Liver (tissue), 9 donors: Measurements from ENCODE around the gene TIAM1. TPM values are rescaled to one million over a fixed set of nuclear protein-coding genes. Genes with fewer than 3 reads are reported as not detected.

Source experiments
- DNase-seq: peaks from one replicate; pipeline ENCODE4 v3.0.0-alpha.2; 2017; ENCODE audit warnings: low spot score
- H3K27ac ChIP-seq, 2 donors: one replicate each; pipeline ENCODE4 v1.7.0; 2013; ENCODE audit warnings: inconsistent platforms in 2 of 2, low read length in 2 of 2, control low read depth in 1 of 2, low read depth in 1 of 2, mild to moderate bottlenecking in 1 of 2
- H3K27me3 ChIP-seq, 4 donors: one replicate each; pipeline versions ENCODE4 v1.6.1 to v1.7.0; 2013; ENCODE audit warnings: low read length in 3 of 4, inconsistent platforms in 1 of 4, mild to moderate bottlenecking in 1 of 4, moderate library complexity in 1 of 4; ENCODE audit not compliant: control insufficient read depth in 4 of 4, insufficient read depth in 4 of 4
- H3K36me3 ChIP-seq, 4 donors: one replicate each; pipeline versions ENCODE4 v1.6.1 to v1.7.0; 2013; ENCODE audit warnings: low read length in 3 of 4, mild to moderate bottlenecking in 3 of 4, low read depth in 1 of 4, moderate library complexity in 1 of 4; ENCODE audit not compliant: control insufficient read depth in 4 of 4, insufficient read depth in 3 of 4
- H3K4me1 ChIP-seq, 4 donors: one replicate each; pipeline versions ENCODE4 v1.6.1 to v1.7.0; 2013; ENCODE audit warnings: low read length in 3 of 4, mild to moderate bottlenecking in 3 of 4, moderate library complexity in 1 of 4; ENCODE audit not compliant: control insufficient read depth in 4 of 4, insufficient read depth in 4 of 4
- H3K4me3 ChIP-seq, 3 donors: one replicate each; pipeline versions ENCODE4 v1.6.1 to v1.7.0; 2013; ENCODE audit warnings: low read length in 3 of 3, control low read depth in 1 of 3, low read depth in 1 of 3, mild to moderate bottlenecking in 1 of 3
- H3K9ac ChIP-seq, 2 donors: one replicate each; pipeline ENCODE4 v1.7.0; 2013; ENCODE audit warnings: low read length in 2 of 2, mild to moderate bottlenecking in 2 of 2, moderate library complexity in 2 of 2, control low read depth in 1 of 2, low read depth in 1 of 2
- H3K9me3 ChIP-seq, 4 donors: one replicate each; pipeline versions ENCODE4 v1.6.1 to v1.7.0; 2013; ENCODE audit warnings: low read length in 3 of 4; ENCODE audit not compliant: control insufficient read depth in 4 of 4
- ATF3 ChIP-seq: IDR thresholded peaks from 2 replicates; pipeline ENCODE4 v1.6.1; 2016; ENCODE audit warnings: antibody characterized with exemption
- CTCF ChIP-seq: fragments of 150-350 bp; IDR thresholded peaks from 2 replicates; pipeline ENCODE4 v1.5.1; 2017; ENCODE audit warnings: improper control_type of control experiment, low read depth, low read length; ENCODE audit not compliant: missing input control
- EGR1 ChIP-seq, 2 donors: IDR thresholded peaks; 2 replicates each; pipeline ENCODE4 v1.6.1; 2016 to 2018; ENCODE audit warnings: antibody characterized with exemption in 2 of 2, low read depth in 2 of 2
- FOXA1 ChIP-seq: IDR thresholded peaks from 2 replicates; pipeline ENCODE4 v1.6.1; 2016; ENCODE audit warnings: antibody characterized with exemption
- FOXA2 ChIP-seq: IDR thresholded peaks from 2 replicates; pipeline ENCODE4 v1.6.1; 2016; ENCODE audit warnings: antibody characterized with exemption
- GABPA ChIP-seq, 2 donors: IDR thresholded peaks in 1 of 2; conservative IDR thresholded peaks in 1 of 2; 2 replicates each; pipeline ENCODE4 v1.6.1; 2016; ENCODE audit warnings: antibody characterized with exemption in 2 of 2, mild to moderate bottlenecking in 1 of 2, moderate library complexity in 1 of 2
- HNF4A ChIP-seq, 2 donors: conservative IDR thresholded peaks; 2 replicates each; pipeline ENCODE4 v1.6.1; 2016; ENCODE audit warnings: antibody characterized with exemption in 2 of 2, mild to moderate bottlenecking in 2 of 2
- HNF4G ChIP-seq: IDR thresholded peaks from 2 replicates; pipeline ENCODE4 v1.6.1; 2016; ENCODE audit warnings: antibody characterized with exemption
- JUND ChIP-seq, 2 donors: IDR thresholded peaks; 2 replicates each; pipeline ENCODE4 v1.6.1; 2016; ENCODE audit warnings: antibody characterized with exemption in 2 of 2
- MAX ChIP-seq: IDR thresholded peaks from 2 replicates; pipeline ENCODE4 v1.6.1; 2016; ENCODE audit warnings: antibody characterized with exemption
- NR2F2 ChIP-seq: IDR thresholded peaks from 2 replicates; pipeline ENCODE4 v1.6.1; 2016; ENCODE audit warnings: antibody characterized with exemption
- RAD21 ChIP-seq, 2 donors: IDR thresholded peaks; 2 replicates each; pipeline ENCODE4 v1.6.1; 2016; ENCODE audit warnings: antibody characterized with exemption in 2 of 2, mild to moderate bottlenecking in 2 of 2
- REST ChIP-seq: IDR thresholded peaks from 2 replicates; pipeline ENCODE4 v1.6.1; 2016; ENCODE audit warnings: antibody characterized with exemption, mild to moderate bottlenecking
- RXRA ChIP-seq, 2 donors: IDR thresholded peaks; 2 replicates each; pipeline ENCODE4 v1.6.1; 2017 to 2018; ENCODE audit warnings: antibody characterized with exemption in 2 of 2, mild to moderate bottlenecking in 1 of 2
- SP1 ChIP-seq: IDR thresholded peaks from 2 replicates; pipeline ENCODE4 v1.6.1; 2018; ENCODE audit warnings: antibody characterized with exemption, mild to moderate bottlenecking
- TAF1 ChIP-seq: conservative IDR thresholded peaks from 2 replicates; pipeline ENCODE4 v1.6.1; 2016; ENCODE audit warnings: antibody characterized with exemption, mild to moderate bottlenecking
- YY1 ChIP-seq: IDR thresholded peaks from 2 replicates; pipeline ENCODE4 v1.6.1; 2016; ENCODE audit warnings: antibody characterized with exemption, mild to moderate bottlenecking
- ZBTB33 ChIP-seq: IDR thresholded peaks from 2 replicates; pipeline ENCODE4 v1.6.1; 2016; ENCODE audit warnings: antibody characterized with exemption
- WGBS: extraction: QIAGEN DNeasy Blood & Tissue Kit; methylation state at CpG from one replicate; pipeline ENCODE4 v1.1.7; 2013; 5-methylcytosine and 5-hydroxymethylcytosine counted together
- polyA plus RNA-seq, 2 donors: library from polyadenylated mRNA; stranded (reverse) in 1 of 2; unstranded in 1 of 2; fragments of 200-250 nt in 1 of 2; fragments of >200 nt in 1 of 2; fragmentation: Nextera tagmentation in 1 of 2; extraction: Ambion mirVana in 1 of 2; gene quantifications; one replicate each; pipeline versions ENCODE4 v1.2.1 to v1.2.3, GENCODE V29; 2013 to 2015
- total RNA-seq, 2 donors: library from RNA; depleted of rRNA; stranded (reverse); fragments of >200 nt; gene quantifications; one replicate each; pipeline ENCODE4 v1.2.3, GENCODE V29; 2014
- donor health status: healthy.
- donor health status: healthy.
- donor health status: healthy.
- donor health status: healthy.
- donor health status: healthy.

Gene TIAM1
- total and polyA plus RNA-seq, 4 donors: 3.0 to 7.4 (median 4.8) TPM

GRCh38 chr21:31354604-31355443, 10.8 kb upstream of the TIAM1 start:
- no peak for DNase-seq
- no peaks in the 10 kb centered on the region for H3K9me3 ChIP-seq
- H3K27ac ChIP-seq: no peak overlapping the region
- H3K36me3 ChIP-seq: no peaks in the 10 kb centered on the region
- H3K27me3 ChIP-seq: no peaks in the 10 kb centered on the region
- no peak for TF ChIP-seq JUND (IDR thresholded peaks at IDR 0.05)
- no peak for TF ChIP-seq FOXA1
- TF ChIP-seq CTCF: no peak
- no peak for TF ChIP-seq ZBTB33
- no peak for TF ChIP-seq NR2F2
- no peak for TF ChIP-seq MAX
- no peak for TF ChIP-seq GABPA (IDR thresholded peaks at IDR 0.05 in 1 of 2, conservative IDR thresholded peaks at IDR 0.05 in 1 of 2)
- TF ChIP-seq YY1: no peak
- TF ChIP-seq FOXA2: no peak
- no peak for TF ChIP-seq TAF1
- no peak for TF ChIP-seq ATF3
- TF ChIP-seq SP1: no peak
- no peak for TF ChIP-seq RXRA (IDR thresholded peaks at IDR 0.05)
- TF ChIP-seq HNF4A (conservative IDR thresholded peaks at IDR 0.05): no peak
- no peak for TF ChIP-seq RAD21 (IDR thresholded peaks at IDR 0.05)
- no peak for TF ChIP-seq REST
- TF ChIP-seq HNF4G: no peak
- TF ChIP-seq EGR1 (IDR thresholded peaks at IDR 0.05; ENCODE audit: low read depth in 2 of 2): no peak
- H3K9ac ChIP-seq: no peak overlapping the region
- H3K4me3 ChIP-seq: no peak overlapping the region
- no peaks in the 10 kb centered on the region for H3K4me1 ChIP-seq
- 75% methylated on average over 10 of the region's 10 CpGs for WGBS
